Parathyroid adenoma (tissue), 2 donors: ENCODE data around the gene EIF3A.

Experiments
- H2AFZ ChIP-seq: fragments of 300-600 bp; sonication (generic); one replicate; pipeline ENCODE4 v1.7.0; 2017; ENCODE audit warnings: antibody characterized with exemption, mild to moderate bottlenecking
- H3K27ac ChIP-seq: fragments of 300-600 bp; sonication (generic); one replicate; pipeline ENCODE4 v1.7.0; 2017
- H3K27me3 ChIP-seq: fragments of 300-600 bp; sonication (generic); one replicate; pipeline ENCODE4 v1.7.0; 2017; ENCODE audit warnings: low read length; ENCODE audit not compliant: control insufficient read depth, insufficient read depth
- H3K36me3 ChIP-seq: fragments of 300-600 bp; sonication (generic); one replicate; pipeline ENCODE4 v1.7.0; 2017; ENCODE audit warnings: low read length; ENCODE audit not compliant: control insufficient read depth, insufficient read depth
- H3K4me1 ChIP-seq: fragments of 300-600 bp; sonication (generic); one replicate; pipeline ENCODE4 v1.7.0; 2017; ENCODE audit warnings: control low read depth
- H3K4me2 ChIP-seq: fragments of 300-600 bp; sonication (generic); one replicate; pipeline ENCODE4 v1.7.0; 2017; ENCODE audit warnings: low read length
- H3K4me3 ChIP-seq: fragments of 300-600 bp; sonication (generic); one replicate; pipeline ENCODE4 v1.7.0; 2017; ENCODE audit warnings: low read depth, low read length
- H3K79me2 ChIP-seq: fragments of 300-600 bp; sonication (generic); one replicate; pipeline ENCODE4 v1.7.0; 2017; ENCODE audit warnings: control low read depth
- H3K9ac ChIP-seq: fragments of 300-600 bp; sonication (generic); one replicate; pipeline ENCODE4 v1.7.0; 2017; ENCODE audit warnings: mild to moderate bottlenecking
- H3K9me3 ChIP-seq: fragments of 300-600 bp; sonication (generic); one replicate; pipeline ENCODE4 v1.7.0; 2017; ENCODE audit warnings: low read length; ENCODE audit not compliant: control insufficient read depth
- TF ChIP-seq, protein P1 (sequence below): fragments of 300-600 bp; sonication (generic); IDR thresholded peaks from one replicate; pipeline ENCODE4 v1.7.0; 2017; ENCODE audit warnings: antibody characterized with exemption, mild to moderate bottlenecking
- donor health status: primary hyperparathyroidism.

The EIF3A gene

GRCh38 chr10:119078422-119079179 lies 2.0 kb downstream of the EIF3A start:
- Histone ChIP-seq H3K4me2 (peak overlapping the region; percentile 78), H3K27ac (no peak overlapping the region), H3K9ac (no peak overlapping the region), H3K4me3 (peak overlapping the region; percentile 92), H3K27me3 (no peaks in the 10 kb centered on the region), H3K9me3 (no peaks in the 10 kb centered on the region), H2AFZ (no peak overlapping the region), H3K79me2 (peaks cover 39% of the 10 kb centered on the region), H3K36me3 (no peaks in the 10 kb centered on the region), H3K4me1 (peaks cover 8% of the 10 kb centered on the region)
- TF ChIP-seq, protein P1, sequence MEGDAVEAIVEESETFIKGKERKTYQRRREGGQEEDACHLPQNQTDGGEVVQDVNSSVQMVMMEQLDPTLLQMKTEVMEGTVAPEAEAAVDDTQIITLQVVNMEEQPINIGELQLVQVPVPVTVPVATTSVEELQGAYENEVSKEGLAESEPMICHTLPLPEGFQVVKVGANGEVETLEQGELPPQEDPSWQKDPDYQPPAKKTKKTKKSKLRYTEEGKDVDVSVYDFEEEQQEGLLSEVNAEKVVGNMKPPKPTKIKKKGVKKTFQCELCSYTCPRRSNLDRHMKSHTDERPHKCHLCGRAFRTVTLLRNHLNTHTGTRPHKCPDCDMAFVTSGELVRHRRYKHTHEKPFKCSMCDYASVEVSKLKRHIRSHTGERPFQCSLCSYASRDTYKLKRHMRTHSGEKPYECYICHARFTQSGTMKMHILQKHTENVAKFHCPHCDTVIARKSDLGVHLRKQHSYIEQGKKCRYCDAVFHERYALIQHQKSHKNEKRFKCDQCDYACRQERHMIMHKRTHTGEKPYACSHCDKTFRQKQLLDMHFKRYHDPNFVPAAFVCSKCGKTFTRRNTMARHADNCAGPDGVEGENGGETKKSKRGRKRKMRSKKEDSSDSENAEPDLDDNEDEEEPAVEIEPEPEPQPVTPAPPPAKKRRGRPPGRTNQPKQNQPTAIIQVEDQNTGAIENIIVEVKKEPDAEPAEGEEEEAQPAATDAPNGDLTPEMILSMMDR = no peak

GRCh38 chr10:119073584-119073983 lies 7.0 kb downstream of the EIF3A start:
- Histone ChIP-seq H2AFZ (no peak overlapping the region), H3K27ac (no peak overlapping the region), H3K36me3 (no peaks in the 10 kb centered on the region), H3K4me2 (no peak overlapping the region), H3K9me3 (no peaks in the 10 kb centered on the region), H3K79me2 (peaks cover 41% of the 10 kb centered on the region), H3K4me1 (peaks cover under 1% of the 10 kb centered on the region), H3K4me3 (no peak overlapping the region), H3K9ac (no peak overlapping the region), H3K27me3 (no peaks in the 10 kb centered on the region)
- TF ChIP-seq, protein P1 = no peak

DNA sequence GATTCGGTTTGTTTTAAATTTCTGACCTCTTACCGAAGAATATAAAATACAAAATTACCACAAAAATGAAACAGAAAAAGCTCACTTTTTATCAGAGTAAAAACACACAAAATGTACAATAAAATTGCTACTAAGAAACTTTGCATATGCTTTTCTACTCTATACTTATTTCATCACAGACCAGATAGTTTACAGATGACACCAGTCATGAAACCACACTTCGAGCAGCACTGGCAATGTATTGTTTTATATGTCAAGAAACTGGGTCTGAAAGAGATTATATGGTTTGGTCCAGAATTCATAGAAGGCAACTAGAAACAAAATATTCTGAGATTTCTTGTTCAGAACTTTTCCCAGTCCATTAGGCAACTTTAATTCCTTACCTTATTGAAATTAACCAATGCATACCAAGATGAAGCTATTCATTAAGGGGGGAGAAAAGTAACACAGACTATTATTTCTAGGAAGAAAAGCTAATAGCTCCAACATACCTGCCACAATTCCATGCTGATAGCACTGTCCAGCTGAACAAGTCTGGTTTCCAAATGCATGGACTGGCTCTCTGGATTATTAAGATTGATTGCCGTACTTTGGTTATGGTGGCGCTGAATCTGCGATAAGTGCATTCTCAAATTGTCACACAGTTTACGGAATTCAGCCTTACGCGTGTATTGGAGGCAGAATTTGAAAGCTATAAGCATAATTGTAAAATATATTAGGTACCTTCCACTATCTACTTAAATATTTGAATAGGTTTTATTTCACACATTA lies 10.0 kb downstream of the EIF3A start:
- H3K9me3 ChIP-seq = no peaks in the 10 kb centered on the region
- peaks cover 18% of the 10 kb centered on the region for H3K79me2 ChIP-seq
- H3K36me3 ChIP-seq = no peaks in the 10 kb centered on the region
- no peak overlapping the region for H3K27ac ChIP-seq
- no peak overlapping the region for H3K4me3 ChIP-seq
- TF ChIP-seq, protein P1 = no peak
- no peaks in the 10 kb centered on the region for H3K27me3 ChIP-seq
- no peak overlapping the region for H3K9ac ChIP-seq
- H3K4me1 ChIP-seq = no peaks in the 10 kb centered on the region
- no peak overlapping the region for H3K4me2 ChIP-seq
- no peak overlapping the region for H2AFZ ChIP-seq

DNA sequence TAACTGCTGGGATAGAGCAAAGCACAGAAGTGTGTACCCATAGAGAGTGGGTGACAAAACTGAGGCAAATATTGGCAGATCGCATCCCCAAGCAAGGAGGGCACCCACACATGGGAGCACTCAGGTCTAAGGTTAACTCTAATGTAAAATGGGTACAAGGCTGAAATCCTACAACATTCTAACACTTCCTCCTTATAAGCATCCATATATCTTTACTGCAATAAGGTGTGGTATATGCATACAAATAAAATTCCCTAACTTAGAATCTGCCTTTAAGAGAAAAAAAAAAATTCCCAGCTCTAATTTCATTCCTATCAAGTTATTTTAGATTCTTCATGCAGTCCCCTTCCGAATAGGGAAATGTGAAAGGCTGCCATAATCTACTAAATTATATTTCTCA lies 18.7 kb downstream of the EIF3A start:
- TF ChIP-seq, protein P1 = no peak
- Histone ChIP-seq H3K9me3 (no peaks in the 10 kb centered on the region), H3K27ac (no peak overlapping the region), H3K79me2 (peaks cover 29% of the 10 kb centered on the region), H3K36me3 (no peaks in the 10 kb centered on the region), H3K4me1 (no peaks in the 10 kb centered on the region), H2AFZ (no peak overlapping the region), H3K27me3 (no peaks in the 10 kb centered on the region), H3K9ac (no peak overlapping the region), H3K4me3 (no peak overlapping the region), H3K4me2 (no peak overlapping the region)
